Measurements from ENCODE around the gene GATC. TPM values are rescaled to one million over a fixed set of nuclear protein-coding genes. Genes with fewer than 3 reads are reported as not detected.

Gene GATC, protein sequence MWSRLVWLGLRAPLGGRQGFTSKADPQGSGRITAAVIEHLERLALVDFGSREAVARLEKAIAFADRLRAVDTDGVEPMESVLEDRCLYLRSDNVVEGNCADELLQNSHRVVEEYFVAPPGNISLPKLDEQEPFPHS
- 10 to 100 TPM; 11.6 to 13.6 TPM for total RNA-seq

DNA sequence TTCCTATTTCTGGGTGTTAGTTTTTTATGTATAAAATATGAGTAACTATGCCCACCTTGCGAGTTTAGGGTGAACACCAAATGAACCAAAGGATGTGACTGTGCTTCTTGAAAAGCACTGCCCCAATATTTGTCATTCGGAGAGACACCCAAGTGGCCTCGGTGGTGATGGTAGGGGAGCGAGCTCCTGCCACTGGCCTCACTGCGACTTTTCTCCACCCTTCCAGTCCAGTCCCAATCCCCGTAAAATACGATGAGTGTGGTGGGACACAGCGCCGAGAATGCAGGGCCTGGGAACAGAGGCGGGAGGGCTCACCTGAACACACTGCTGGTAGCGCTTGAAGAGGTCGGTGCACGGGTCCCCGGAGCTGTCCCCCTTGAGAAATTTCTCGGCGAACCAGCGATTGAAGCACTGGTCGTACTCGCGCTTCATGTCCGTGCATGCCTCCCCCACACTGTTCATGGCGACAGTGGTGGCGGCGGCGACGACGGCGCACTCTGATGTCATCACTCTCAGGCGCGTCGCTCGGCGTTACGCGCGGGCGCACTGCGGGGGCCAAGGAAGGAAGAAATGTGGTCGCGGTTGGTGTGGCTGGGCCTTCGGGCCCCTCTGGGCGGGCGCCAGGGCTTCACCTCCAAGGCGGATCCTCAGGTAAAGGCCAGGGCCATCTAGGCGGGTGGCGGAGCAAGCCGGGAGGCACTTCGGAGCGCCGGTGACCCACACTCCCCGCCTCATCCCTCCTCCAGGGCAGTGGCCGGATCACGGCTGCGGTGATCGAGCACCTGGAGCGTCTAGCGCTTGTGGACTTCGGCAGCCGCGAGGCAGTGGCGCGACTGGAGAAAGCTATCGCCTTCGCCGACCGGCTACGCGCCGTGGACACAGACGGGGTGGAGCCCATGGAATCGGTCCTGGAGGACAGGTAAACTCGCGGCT lies at the start of gene GATC, which contains the start of gene TRIAP1:
TSS of gene GATC (plus strand) at position 534 of the 933 bp plus-strand sequence. CDS start at position 571, 37 bp downstream.
TSS of gene TRIAP1 (minus strand) at position 474 of the 933 bp plus-strand sequence. CDS start at position 462, 12 bp downstream.
- Histone ChIP-seq H3K4me1 (peaks cover 0 to 25% of the 10 kb centered on the region in 2 donors), H3K27ac (peak within 1 kb of the TSS; percentile 81 to 88), H3K9me3 (no peaks in the 10 kb centered on the region), H3K36me3 (peaks cover 28% of the 10 kb centered on the region), H3K27me3 (no peaks in the 10 kb centered on the region), H3K4me3 (peak within 1 kb of the TSS; percentile 84 to 98)
- TF ChIP-seq, protein P1, sequence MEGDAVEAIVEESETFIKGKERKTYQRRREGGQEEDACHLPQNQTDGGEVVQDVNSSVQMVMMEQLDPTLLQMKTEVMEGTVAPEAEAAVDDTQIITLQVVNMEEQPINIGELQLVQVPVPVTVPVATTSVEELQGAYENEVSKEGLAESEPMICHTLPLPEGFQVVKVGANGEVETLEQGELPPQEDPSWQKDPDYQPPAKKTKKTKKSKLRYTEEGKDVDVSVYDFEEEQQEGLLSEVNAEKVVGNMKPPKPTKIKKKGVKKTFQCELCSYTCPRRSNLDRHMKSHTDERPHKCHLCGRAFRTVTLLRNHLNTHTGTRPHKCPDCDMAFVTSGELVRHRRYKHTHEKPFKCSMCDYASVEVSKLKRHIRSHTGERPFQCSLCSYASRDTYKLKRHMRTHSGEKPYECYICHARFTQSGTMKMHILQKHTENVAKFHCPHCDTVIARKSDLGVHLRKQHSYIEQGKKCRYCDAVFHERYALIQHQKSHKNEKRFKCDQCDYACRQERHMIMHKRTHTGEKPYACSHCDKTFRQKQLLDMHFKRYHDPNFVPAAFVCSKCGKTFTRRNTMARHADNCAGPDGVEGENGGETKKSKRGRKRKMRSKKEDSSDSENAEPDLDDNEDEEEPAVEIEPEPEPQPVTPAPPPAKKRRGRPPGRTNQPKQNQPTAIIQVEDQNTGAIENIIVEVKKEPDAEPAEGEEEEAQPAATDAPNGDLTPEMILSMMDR (IDR thresholded peaks at IDR 0.05): no peak
- peak; percentile 83 for DNase-seq (ENCODE audit: low spot score)

DNA sequence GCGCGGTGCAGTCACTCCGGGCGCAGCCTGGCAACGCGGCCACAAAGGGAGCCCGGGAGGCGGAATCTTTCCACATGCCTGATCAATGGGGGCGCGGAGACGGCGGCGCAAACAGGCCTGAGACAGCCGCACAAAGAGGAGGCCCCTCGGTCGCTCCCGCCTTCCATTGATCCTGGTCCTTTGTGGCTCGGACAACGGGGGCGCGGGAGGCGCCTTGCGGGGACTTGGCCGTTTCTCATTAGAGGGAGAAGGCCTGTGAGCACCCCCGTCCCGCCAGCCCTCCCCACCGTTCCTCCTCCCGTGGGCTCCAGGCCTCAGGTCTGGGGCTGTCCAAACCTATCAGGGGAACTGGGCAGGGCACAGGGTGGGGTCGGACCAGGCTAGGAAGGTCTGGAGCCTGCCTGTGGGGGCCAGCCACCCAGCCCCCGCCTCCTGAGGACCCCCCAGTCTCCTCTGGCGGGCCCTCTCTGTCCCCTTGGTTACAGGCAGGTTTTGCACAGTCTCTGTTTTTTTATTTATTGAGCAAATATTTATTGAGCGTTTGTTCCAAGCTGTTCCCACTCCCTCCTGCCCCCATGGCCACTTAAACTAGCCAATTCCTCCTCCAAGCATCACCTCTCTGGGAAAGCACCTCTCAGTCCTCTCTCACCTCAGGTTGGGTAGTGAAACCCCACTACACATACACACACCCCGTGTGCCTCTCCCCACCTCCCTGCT lies 48.3 kb upstream of the GATC start:
- Histone ChIP-seq H3K27ac (no peak overlapping the region), H3K27me3 (no peaks in the 10 kb centered on the region), H3K36me3 (no peaks in the 10 kb centered on the region), H3K9me3 (no peaks in the 10 kb centered on the region), H3K4me3 (no peak overlapping the region), H3K4me1 (no peaks in the 10 kb centered on the region)
- TF ChIP-seq, protein P1 (IDR thresholded peaks at IDR 0.05): no peak
- no peak for DNase-seq (ENCODE audit: low spot score)

DNA sequence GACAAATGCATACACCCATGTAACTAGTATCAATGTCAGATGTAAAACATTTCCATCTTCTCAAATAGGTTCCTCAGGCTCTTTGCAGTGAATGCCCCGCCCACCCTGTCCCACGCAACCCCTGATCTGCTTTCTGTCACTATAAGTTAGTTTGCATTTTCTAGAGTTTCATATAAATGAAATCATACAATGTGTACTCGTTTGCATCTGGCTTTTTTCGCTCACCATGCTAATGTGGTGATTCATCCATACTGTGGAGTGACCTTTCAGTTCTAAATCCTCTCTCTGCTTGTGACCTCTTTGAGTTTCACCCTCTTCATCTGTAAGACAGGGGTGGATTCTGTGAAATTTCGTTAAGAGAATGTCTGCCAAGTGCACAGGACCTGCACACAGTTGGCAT lies 46.7 kb upstream of the GATC start:
- no peaks in the 10 kb centered on the region for H3K27me3 ChIP-seq
- H3K27ac ChIP-seq: no peak overlapping the region
- no peak overlapping the region for H3K4me3 ChIP-seq
- TF ChIP-seq, protein P1 (IDR thresholded peaks at IDR 0.05): no peak
- no peak for DNase-seq (ENCODE audit: low spot score)
- H3K4me1 ChIP-seq: no peaks in the 10 kb centered on the region
- no peaks in the 10 kb centered on the region for H3K9me3 ChIP-seq
- no peaks in the 10 kb centered on the region for H3K36me3 ChIP-seq

DNA sequence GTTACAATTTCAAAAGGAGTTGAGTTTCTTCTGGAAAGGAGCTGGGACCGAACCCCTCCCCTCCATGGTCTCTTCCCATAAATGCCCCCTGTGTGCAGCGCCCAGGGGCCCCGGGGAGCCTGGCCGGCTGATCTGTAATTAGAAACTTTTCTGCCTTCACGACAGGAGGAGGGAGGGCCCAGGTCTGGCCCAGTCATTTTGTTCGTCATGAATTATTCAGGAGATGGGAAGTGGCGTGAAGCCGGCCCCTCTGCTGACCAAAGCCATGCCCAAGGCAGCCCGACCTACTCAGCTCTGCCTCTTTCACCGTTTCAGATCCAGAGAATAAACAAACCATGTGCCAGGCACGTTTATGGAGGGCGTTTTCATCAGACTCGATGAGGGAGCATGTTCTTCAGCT lies 44.0 kb upstream of the GATC start:
- H3K9me3 ChIP-seq: no peaks in the 10 kb centered on the region
- no peaks in the 10 kb centered on the region for H3K36me3 ChIP-seq
- H3K27ac ChIP-seq: no peak overlapping the region
- H3K4me1 ChIP-seq: no peaks in the 10 kb centered on the region
- no peak for DNase-seq (ENCODE audit: low spot score)
- TF ChIP-seq, protein P1 (IDR thresholded peaks at IDR 0.05): no peak
- no peaks in the 10 kb centered on the region for H3K27me3 ChIP-seq
- H3K4me3 ChIP-seq: no peak overlapping the region

DNA sequence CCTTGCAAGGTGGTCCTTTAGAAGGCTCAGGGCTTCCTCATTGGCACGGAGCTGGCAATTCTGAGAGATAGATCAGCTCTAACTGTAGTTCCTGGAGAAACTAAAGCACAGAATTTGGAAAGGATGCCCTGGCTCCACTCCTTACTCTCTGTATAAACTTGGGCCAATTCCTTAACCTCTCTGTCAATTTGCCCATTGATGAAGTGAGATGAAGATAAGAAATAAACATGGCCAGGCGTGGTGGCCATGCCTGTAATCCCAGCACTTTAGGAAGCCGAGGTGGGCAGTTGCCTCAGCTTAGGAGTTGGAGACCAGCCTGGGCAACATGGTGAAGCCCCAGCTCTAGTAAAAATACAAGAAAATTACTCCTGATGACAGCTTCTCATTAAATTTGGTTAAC lies 42.4 kb upstream of the GATC start:
- H3K9me3 ChIP-seq: no peaks in the 10 kb centered on the region
- H3K4me1 ChIP-seq: no peaks in the 10 kb centered on the region
- no peak overlapping the region for H3K4me3 ChIP-seq
- TF ChIP-seq, protein P1 (IDR thresholded peaks at IDR 0.05): no peak
- H3K27ac ChIP-seq: no peak overlapping the region
- no peaks in the 10 kb centered on the region for H3K27me3 ChIP-seq
- no peaks in the 10 kb centered on the region for H3K36me3 ChIP-seq
- DNase-seq (ENCODE audit: low spot score): no peak
